Osteoblast (primary cell): ENCODE measurements around the gene TBC1D23. TPM values are rescaled to one million over a fixed set of nuclear protein-coding genes. Genes with fewer than 3 reads are reported as not detected.
A peak's percentile ranks its signal among the peaks of the same experiment; 100 is the strongest.

Experiments
- DNase-seq: peaks from one replicate; pipeline ENCODE4 v3.0.0; 2011; ENCODE audit warnings: low spot score, mixed read lengths; ENCODE audit not compliant: insufficient read length; ENCODE audit errors: missing footprints
- H2AFZ ChIP-seq: 2 replicates; pipeline ENCODE4 v1.6.0; 2011; ENCODE audit warnings: mild to moderate bottlenecking, low read length
- H3K27ac ChIP-seq: 2 replicates; pipeline ENCODE4 v1.5.1; 2011; ENCODE audit warnings: mild to moderate bottlenecking, low read depth, low read length, moderate library complexity
- H3K27me3 ChIP-seq: 2 replicates; pipeline ENCODE4 v1.6.0; 2012; ENCODE audit warnings: mild to moderate bottlenecking, control low read depth, inconsistent platforms, low read length, moderate library complexity; ENCODE audit not compliant: insufficient read depth
- H3K36me3 ChIP-seq: 2 replicates; pipeline ENCODE4 v1.5.1; 2011; ENCODE audit warnings: mild to moderate bottlenecking, low read length, control low read depth, moderate library complexity; ENCODE audit not compliant: insufficient read depth
- H3K4me1 ChIP-seq: 2 replicates; pipeline ENCODE4 v1.5.1; 2011; ENCODE audit warnings: mild to moderate bottlenecking, low read length, control low read depth, moderate library complexity; ENCODE audit not compliant: insufficient read depth
- H3K4me2 ChIP-seq: 2 replicates; pipeline ENCODE4 v1.6.0; 2011; ENCODE audit warnings: mild to moderate bottlenecking, low read length; ENCODE audit not compliant: insufficient read depth
- H3K4me3 ChIP-seq: fragments of 200-600 bp; sonication (generic); 3 replicates; pipeline ENCODE4 v1.5.1; 2012; ENCODE audit warnings: mild to moderate bottlenecking, low read length, inconsistent platforms; ENCODE audit not compliant: insufficient read depth
- H3K79me2 ChIP-seq: 2 replicates; pipeline ENCODE4 v1.6.0; 2012; ENCODE audit warnings: mild to moderate bottlenecking, low read length, control low read depth, inconsistent platforms; ENCODE audit not compliant: insufficient read depth
- H3K9me3 ChIP-seq: 2 replicates; pipeline ENCODE4 v1.5.1; 2011; ENCODE audit warnings: low read depth, low read length, control low read depth
- H4K20me1 ChIP-seq: 2 replicates; pipeline ENCODE4 v1.6.0; 2012; ENCODE audit warnings: mild to moderate bottlenecking, low read length, control low read depth; ENCODE audit not compliant: insufficient read depth
- total RNA-seq: library from RNA; depleted of rRNA; stranded (reverse); fragments of >200 nt; gene quantifications from 2 replicates; pipeline ENCODE4 v1.2.3, GENCODE V29; 2012
- TF ChIP-seq, protein P1 (sequence below): IDR thresholded peaks from 2 replicates; pipeline ENCODE4 v1.5.1; 2011; ENCODE audit warnings: mild to moderate bottlenecking, low read depth, low read length, moderate library complexity; ENCODE audit errors: extremely low read depth

TBC1D23 gene
- total RNA-seq, 1 donor: 64.4 TPM

DNA sequence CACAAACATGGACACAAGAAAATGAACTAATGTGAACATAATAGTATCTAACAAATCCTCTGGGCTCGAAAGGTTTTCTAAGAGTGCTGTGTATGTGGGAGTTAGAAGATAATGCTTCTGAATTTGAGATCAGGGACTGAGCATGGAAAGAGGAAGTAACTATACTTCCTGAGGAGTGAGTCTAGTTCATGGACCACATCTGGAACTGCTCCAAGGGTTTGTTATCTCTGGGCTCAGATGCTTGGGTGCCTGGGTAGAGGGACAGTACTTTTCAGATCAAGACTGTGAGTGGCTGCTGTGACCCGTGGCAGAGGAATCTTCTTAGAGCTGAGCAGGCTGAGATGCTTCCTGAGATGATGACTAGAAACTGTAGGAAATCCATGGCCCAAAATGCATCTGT, 28.5 kb downstream of the TBC1D23 start:
- Histone ChIP-seq H3K27ac (no peak overlapping the region), H3K4me1 (no peaks in the 10 kb centered on the region), H3K79me2 (peaks cover 15% of the 10 kb centered on the region), H3K4me3 (no peak overlapping the region), H3K4me2 (no peak overlapping the region), H3K27me3 (no peaks in the 10 kb centered on the region), H3K9me3 (no peaks in the 10 kb centered on the region), H4K20me1 (no peaks in the 10 kb centered on the region), H3K36me3 (peaks cover 59% of the 10 kb centered on the region), H2AFZ (no peak overlapping the region)
- TF ChIP-seq, protein P1, sequence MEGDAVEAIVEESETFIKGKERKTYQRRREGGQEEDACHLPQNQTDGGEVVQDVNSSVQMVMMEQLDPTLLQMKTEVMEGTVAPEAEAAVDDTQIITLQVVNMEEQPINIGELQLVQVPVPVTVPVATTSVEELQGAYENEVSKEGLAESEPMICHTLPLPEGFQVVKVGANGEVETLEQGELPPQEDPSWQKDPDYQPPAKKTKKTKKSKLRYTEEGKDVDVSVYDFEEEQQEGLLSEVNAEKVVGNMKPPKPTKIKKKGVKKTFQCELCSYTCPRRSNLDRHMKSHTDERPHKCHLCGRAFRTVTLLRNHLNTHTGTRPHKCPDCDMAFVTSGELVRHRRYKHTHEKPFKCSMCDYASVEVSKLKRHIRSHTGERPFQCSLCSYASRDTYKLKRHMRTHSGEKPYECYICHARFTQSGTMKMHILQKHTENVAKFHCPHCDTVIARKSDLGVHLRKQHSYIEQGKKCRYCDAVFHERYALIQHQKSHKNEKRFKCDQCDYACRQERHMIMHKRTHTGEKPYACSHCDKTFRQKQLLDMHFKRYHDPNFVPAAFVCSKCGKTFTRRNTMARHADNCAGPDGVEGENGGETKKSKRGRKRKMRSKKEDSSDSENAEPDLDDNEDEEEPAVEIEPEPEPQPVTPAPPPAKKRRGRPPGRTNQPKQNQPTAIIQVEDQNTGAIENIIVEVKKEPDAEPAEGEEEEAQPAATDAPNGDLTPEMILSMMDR: no peak
- DNase-seq: no peak

DNA sequence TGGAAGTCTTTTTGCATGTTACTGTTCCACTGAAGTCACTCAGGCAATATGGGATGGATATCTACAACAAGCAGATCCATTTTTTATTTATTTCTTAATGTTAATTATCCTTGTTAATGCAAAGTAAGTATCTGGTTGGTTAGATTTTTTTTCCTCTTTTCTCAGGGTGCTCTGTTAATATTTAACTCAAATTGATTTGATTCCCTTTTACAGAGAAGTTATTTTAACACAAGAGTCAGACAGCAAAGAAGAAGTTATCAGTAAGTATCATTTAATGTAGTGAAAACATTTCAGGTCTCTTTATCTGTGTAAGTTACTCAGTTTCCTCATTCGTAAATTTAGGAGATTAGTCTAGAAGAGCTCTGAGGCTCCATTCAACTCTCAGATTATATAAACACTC, 34.3 kb downstream of the TBC1D23 start:
- H3K36me3 ChIP-seq: peaks cover 68% of the 10 kb centered on the region
- no peak for DNase-seq
- H3K27ac ChIP-seq: no peak overlapping the region
- H3K79me2 ChIP-seq: peaks cover 8% of the 10 kb centered on the region
- H3K27me3 ChIP-seq: no peaks in the 10 kb centered on the region
- H3K9me3 ChIP-seq: no peaks in the 10 kb centered on the region
- no peaks in the 10 kb centered on the region for H4K20me1 ChIP-seq
- H2AFZ ChIP-seq: no peak overlapping the region
- no peak overlapping the region for H3K4me2 ChIP-seq
- TF ChIP-seq, protein P1: no peak
- H3K4me3 ChIP-seq: no peak overlapping the region
- H3K4me1 ChIP-seq: peaks cover 7% of the 10 kb centered on the region

DNA sequence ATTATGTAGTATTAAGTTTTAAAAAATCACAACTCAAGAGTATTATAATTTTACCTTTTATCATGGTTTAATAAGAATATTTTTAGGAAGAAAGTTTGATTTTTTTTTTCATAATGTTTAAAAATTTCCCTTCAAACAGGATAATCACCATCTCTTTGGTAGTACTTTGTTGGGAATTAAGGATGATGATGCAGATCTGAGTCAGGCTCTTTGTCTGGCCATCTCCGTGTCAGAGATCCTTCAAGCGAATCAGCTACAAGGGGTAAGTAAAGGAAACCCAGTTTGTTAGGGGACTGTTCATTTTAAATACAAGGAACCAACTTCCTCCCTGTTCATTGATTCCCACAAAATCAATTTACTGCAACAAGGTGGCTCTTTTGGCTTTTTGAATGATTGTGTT, 37.0 kb downstream of the TBC1D23 start:
- H3K4me1 ChIP-seq: peaks cover 7% of the 10 kb centered on the region
- TF ChIP-seq, protein P1: no peak
- H3K79me2 ChIP-seq: peaks cover 3% of the 10 kb centered on the region
- DNase-seq: peak; percentile 31
- no peak overlapping the region for H2AFZ ChIP-seq
- peaks cover 73% of the 10 kb centered on the region for H3K36me3 ChIP-seq
- no peaks in the 10 kb centered on the region for H4K20me1 ChIP-seq
- H3K27ac ChIP-seq: peak overlapping the region; percentile 62
- no peak overlapping the region for H3K4me3 ChIP-seq
- H3K4me2 ChIP-seq: no peak overlapping the region
- H3K27me3 ChIP-seq: no peaks in the 10 kb centered on the region
- H3K9me3 ChIP-seq: no peaks in the 10 kb centered on the region

DNA sequence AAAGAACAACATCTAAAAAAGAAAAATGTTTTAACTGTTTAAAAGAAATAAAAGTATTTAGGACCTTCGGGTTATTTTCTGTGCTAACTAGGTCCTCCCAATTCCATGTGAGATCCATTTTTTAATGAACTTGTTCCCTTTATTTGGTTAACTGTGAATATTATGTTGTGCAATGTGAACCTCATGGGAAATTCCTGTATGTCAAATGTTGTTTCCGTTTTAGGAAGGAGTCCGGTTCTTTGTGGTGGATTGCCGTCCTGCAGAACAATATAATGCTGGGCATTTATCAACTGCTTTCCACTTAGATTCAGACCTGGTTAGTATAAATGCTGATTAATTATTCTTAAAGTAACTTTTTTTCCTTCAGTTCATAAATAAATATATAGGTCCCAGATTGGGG, 38.2 kb downstream of the TBC1D23 start:
- H3K36me3 ChIP-seq: peaks cover 68% of the 10 kb centered on the region
- TF ChIP-seq, protein P1: no peak
- no peak overlapping the region for H3K4me2 ChIP-seq

More for the DNA sequence above, 38.2 kb downstream of the TBC1D23 start:
- Histone ChIP-seq H2AFZ (no peak overlapping the region), H3K27ac (no peak overlapping the region), H4K20me1 (no peaks in the 10 kb centered on the region), H3K27me3 (no peaks in the 10 kb centered on the region), H3K4me3 (no peak overlapping the region), H3K79me2 (peaks cover 3% of the 10 kb centered on the region), H3K9me3 (no peaks in the 10 kb centered on the region), H3K4me1 (peaks cover 7% of the 10 kb centered on the region)
- DNase-seq: no peak
